Measurements from ENCODE around the gene ADGRE3. TPM values are rescaled to one million over a fixed set of nuclear protein-coding genes. Genes with fewer than 3 reads are reported as not detected.
"Not testable (repeated sequence)": the region's sequence is repeated elsewhere in the genome, so short reads cannot be mapped to it uniquely, and the experiment has no call there.

ADGRE3 gene
- total RNA-seq, 2 experiments from 2014 or later = not detected

DNA sequence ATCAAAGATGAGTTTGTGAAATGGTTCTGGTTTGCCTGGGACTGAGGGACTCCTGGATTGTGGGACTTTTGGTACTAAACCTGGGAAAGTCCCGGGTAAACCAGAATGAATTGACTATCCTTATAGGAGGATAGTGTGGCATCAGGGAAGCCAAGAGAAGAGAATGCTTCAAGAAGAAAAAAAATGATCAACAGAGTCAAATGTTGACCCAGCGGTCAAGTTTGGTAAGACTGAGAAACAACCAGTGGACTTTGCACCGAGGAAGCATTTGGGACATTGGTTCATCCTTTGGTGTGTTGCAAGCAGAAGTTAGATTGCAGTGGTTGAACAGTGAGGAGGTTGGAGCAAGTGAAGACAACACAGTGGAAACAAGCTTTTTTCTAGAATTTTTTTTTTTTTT lies 58.2 kb downstream of the ADGRE3 start:
- H3K4me2 ChIP-seq (ENCODE audit: low read length) = no peak overlapping the region
- peaks cover 17% of the 10 kb centered on the region for H3K9me3 ChIP-seq (ENCODE audit: low read length)
- H3K36me3 ChIP-seq (ENCODE audit: insufficient read depth, low read length) = peaks cover 18% of the 10 kb centered on the region
- no peak overlapping the region for H3K4me3 ChIP-seq (ENCODE audit: low read depth, low read length, poor library complexity, severe bottlenecking)
- H3K4me1 ChIP-seq (ENCODE audit: insufficient read depth, low read length, poor library complexity, severe bottlenecking) = peaks cover 27% of the 10 kb centered on the region
- no peaks in the 10 kb centered on the region for H4K20me1 ChIP-seq (ENCODE audit: insufficient read depth, low read length)
- ChIA-PET CTCF (ENCODE audit: unreplicated experiment) (no interaction called here), POLR2A (interaction anchor here (0.7 kb wide), 1 partner anchor 16 kb away, joined by 3 read pairs; no protein-coding TSS in a partner anchor)
- no TSS peak for BruUV-seq (replicated peaks)
- TF ChIP-seq EZH2phosphoT487 (IDR thresholded peaks at IDR 0.05; ENCODE audit: borderline replicate concordance, low read depth, low read length) = no peak
- TF ChIP-seq, protein P1, sequence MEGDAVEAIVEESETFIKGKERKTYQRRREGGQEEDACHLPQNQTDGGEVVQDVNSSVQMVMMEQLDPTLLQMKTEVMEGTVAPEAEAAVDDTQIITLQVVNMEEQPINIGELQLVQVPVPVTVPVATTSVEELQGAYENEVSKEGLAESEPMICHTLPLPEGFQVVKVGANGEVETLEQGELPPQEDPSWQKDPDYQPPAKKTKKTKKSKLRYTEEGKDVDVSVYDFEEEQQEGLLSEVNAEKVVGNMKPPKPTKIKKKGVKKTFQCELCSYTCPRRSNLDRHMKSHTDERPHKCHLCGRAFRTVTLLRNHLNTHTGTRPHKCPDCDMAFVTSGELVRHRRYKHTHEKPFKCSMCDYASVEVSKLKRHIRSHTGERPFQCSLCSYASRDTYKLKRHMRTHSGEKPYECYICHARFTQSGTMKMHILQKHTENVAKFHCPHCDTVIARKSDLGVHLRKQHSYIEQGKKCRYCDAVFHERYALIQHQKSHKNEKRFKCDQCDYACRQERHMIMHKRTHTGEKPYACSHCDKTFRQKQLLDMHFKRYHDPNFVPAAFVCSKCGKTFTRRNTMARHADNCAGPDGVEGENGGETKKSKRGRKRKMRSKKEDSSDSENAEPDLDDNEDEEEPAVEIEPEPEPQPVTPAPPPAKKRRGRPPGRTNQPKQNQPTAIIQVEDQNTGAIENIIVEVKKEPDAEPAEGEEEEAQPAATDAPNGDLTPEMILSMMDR (conservative IDR thresholded peaks at IDR 0.05; ENCODE audit: low read length) = no peak
- no peak for DNase-seq (ENCODE audit: low spot score)
- no peaks in the 10 kb centered on the region for H3K79me2 ChIP-seq (ENCODE audit: insufficient read depth, low read depth, low read length)
- H2AFZ ChIP-seq (ENCODE audit: low read length) = no peak overlapping the region
- no peaks in the 10 kb centered on the region for H3K9me2 ChIP-seq (ENCODE audit: insufficient read depth, low read length)
- intact Hi-C loops (cut with micrococcal nuclease; ENCODE audit: unreplicated experiment) = no loop called here
- H3K27ac ChIP-seq (ENCODE audit: low read depth, low read length, poor library complexity, severe bottlenecking) = no peak overlapping the region

DNA sequence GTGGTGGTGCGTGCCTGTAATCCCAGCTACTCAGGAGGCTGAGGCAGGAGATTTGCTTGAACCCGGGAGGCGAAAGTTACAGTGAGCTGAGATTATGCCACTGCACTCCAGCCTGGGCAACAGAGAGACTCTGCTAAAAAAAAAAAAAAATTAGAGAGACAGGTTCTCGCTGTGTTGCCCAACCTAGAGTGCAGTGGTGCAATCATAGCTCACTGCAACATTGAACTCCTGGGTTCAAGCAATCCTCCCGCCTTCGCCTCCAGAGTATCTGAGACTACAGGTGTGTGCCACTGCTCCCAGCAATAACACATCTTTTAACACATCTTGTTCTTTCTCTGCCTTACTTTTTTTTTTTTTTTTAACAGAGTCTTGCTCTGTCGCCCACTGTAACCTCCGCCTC lies 59.0 kb downstream of the ADGRE3 start:
- ChIA-PET POLR2A (no interaction called here), CTCF (ENCODE audit: unreplicated experiment) (no interaction called here)
- Histone ChIP-seq H3K9me2 (ENCODE audit: insufficient read depth, low read length) (no peaks in the 10 kb centered on the region), H3K79me2 (ENCODE audit: insufficient read depth, low read depth, low read length) (no peaks in the 10 kb centered on the region), H4K20me1 (ENCODE audit: insufficient read depth, low read length) (no peaks in the 10 kb centered on the region), H3K9me3 (ENCODE audit: low read length) (peaks cover 17% of the 10 kb centered on the region), H3K4me2 (ENCODE audit: low read length) (no peak overlapping the region), H3K36me3 (ENCODE audit: insufficient read depth, low read length) (peaks cover 26% of the 10 kb centered on the region), H3K27ac (ENCODE audit: low read depth, low read length, poor library complexity, severe bottlenecking) (no peak overlapping the region), H2AFZ (ENCODE audit: low read length) (no peak overlapping the region), H3K4me1 (ENCODE audit: insufficient read depth, low read length, poor library complexity, severe bottlenecking) (peaks cover 30% of the 10 kb centered on the region), H3K4me3 (ENCODE audit: low read depth, low read length, poor library complexity, severe bottlenecking) (no peak overlapping the region)
- intact Hi-C loops (cut with micrococcal nuclease; ENCODE audit: unreplicated experiment) = no loop called here
- TF ChIP-seq, protein P1 (conservative IDR thresholded peaks at IDR 0.05; ENCODE audit: low read length) = no peak
- no peak for TF ChIP-seq EZH2phosphoT487 (IDR thresholded peaks at IDR 0.05; ENCODE audit: borderline replicate concordance, low read depth, low read length)
- no peak for DNase-seq (ENCODE audit: low spot score)
- no TSS peak for BruUV-seq (replicated peaks)

DNA sequence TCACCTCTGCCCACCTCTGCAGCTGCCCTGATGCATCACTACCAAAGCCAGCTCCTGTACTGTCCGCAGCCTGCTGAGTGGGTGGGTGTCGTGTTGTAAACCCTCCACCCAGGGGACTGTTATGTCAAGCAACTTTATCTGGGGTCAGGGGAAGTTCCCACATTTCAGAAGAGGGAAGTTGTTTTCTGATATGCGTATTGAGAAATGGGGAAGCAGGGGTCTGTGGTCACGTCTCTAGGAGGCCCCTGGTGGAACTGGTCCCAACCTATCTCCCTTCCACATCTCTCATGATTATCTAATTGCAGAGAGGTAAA lies 60.6 kb downstream of the ADGRE3 start:
- H3K27ac ChIP-seq (ENCODE audit: low read depth, low read length, poor library complexity, severe bottlenecking) = peak overlapping the region; percentile 78
- POLR2A ChIA-PET = interaction anchor here (1.0 kb wide), 1 partner anchor 9 kb away, joined by 3 read pairs; no protein-coding TSS in a partner anchor

DNA sequence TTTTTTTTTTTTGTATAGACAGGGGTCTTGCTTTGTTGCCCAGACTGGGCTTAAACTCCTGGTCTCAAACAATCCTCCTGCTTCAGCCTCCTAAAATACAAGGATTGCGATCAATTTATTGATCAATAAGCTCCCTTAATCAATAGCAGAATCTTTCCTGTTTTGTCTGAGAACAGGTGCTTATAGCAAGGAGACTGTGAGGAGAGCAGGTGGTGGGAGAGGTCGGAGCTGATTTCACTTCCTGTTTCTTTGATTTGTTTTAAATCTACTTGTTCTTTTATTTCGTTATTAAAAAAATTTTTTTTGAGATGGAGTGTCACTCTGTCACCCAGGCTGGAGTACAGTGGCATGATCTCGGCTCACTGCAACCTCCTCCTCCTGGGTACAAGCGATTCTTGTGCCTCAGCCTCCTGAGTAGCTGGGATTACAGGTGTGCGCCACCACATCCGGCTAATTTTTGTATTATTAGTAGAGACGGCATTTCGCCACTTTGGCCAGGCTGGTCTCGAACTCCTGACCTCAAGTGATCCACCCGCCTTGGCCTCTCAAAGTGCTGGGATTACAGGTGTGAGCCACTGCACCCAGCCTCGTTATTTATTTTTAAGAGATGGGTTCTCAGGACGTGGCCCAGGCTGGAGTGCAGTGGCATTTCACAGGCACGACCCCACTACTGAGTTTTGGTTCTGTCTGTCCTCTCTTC lies 61.1 kb downstream of the ADGRE3 start:
- H3K4me3 ChIP-seq (ENCODE audit: low read depth, low read length, poor library complexity, severe bottlenecking); H2AFZ ChIP-seq (ENCODE audit: low read length); H3K9me2 ChIP-seq (ENCODE audit: insufficient read depth, low read length); H3K79me2 ChIP-seq (ENCODE audit: insufficient read depth, low read depth, low read length); H3K9me3 ChIP-seq (ENCODE audit: low read length); H4K20me1 ChIP-seq (ENCODE audit: insufficient read depth, low read length); CTCF ChIA-PET (ENCODE audit: unreplicated experiment); BruUV-seq (replicated peaks): not testable (repeated sequence)
- H3K27ac ChIP-seq (ENCODE audit: low read depth, low read length, poor library complexity, severe bottlenecking) = peak overlapping the region; percentile 78
- DNase-seq (ENCODE audit: low spot score) = peak; percentile 70
- POLR2A ChIA-PET = interaction anchor here (0.6 to 1.0 kb wide), 5 partner anchors 9 to 1508 kb away, joined by 3 to 4 read pairs (median 3); no protein-coding TSS in a partner anchor
- intact Hi-C loops (cut with micrococcal nuclease; ENCODE audit: unreplicated experiment) = loop anchor here (1.0 kb wide), 1 partner anchor 8 kb away; no protein-coding TSS in a partner anchor
- peaks cover 42% of the 10 kb centered on the region for H3K36me3 ChIP-seq (ENCODE audit: insufficient read depth, low read length)
- H3K4me2 ChIP-seq (ENCODE audit: low read length) = peak overlapping the region; percentile 40
- peaks cover 30% of the 10 kb centered on the region for H3K4me1 ChIP-seq (ENCODE audit: insufficient read depth, low read length, poor library complexity, severe bottlenecking)

More for the DNA sequence above, 60.6 kb downstream of the ADGRE3 start:
- H3K79me2 ChIP-seq (ENCODE audit: insufficient read depth, low read depth, low read length) = no peaks in the 10 kb centered on the region
- peak; percentile 41 for DNase-seq (ENCODE audit: low spot score)
- H3K36me3 ChIP-seq (ENCODE audit: insufficient read depth, low read length) = peaks cover 37% of the 10 kb centered on the region
- CTCF ChIA-PET (ENCODE audit: unreplicated experiment) = no interaction called here
- H3K9me2 ChIP-seq (ENCODE audit: insufficient read depth, low read length) = no peaks in the 10 kb centered on the region
- BruUV-seq (replicated peaks) = no TSS peak
- H3K4me1 ChIP-seq (ENCODE audit: insufficient read depth, low read length, poor library complexity, severe bottlenecking) = peaks cover 30% of the 10 kb centered on the region
- H2AFZ ChIP-seq (ENCODE audit: low read length) = no peak overlapping the region
- H3K9me3 ChIP-seq (ENCODE audit: low read length) = peaks cover 6% of the 10 kb centered on the region
- H3K4me2 ChIP-seq (ENCODE audit: low read length) = peak overlapping the region; percentile 40
- no peaks in the 10 kb centered on the region for H4K20me1 ChIP-seq (ENCODE audit: insufficient read depth, low read length)
- no peak overlapping the region for H3K4me3 ChIP-seq (ENCODE audit: low read depth, low read length, poor library complexity, severe bottlenecking)
- intact Hi-C loops (cut with micrococcal nuclease; ENCODE audit: unreplicated experiment) = no loop called here
- TF ChIP-seq, protein P1 (conservative IDR thresholded peaks at IDR 0.05; ENCODE audit: low read length) = no peak
- no peak for TF ChIP-seq EZH2phosphoT487 (IDR thresholded peaks at IDR 0.05; ENCODE audit: borderline replicate concordance, low read depth, low read length)

Data from OCI-LY7 (cell line).